CD4-positive, alpha-beta T cell treated with Interleukin-15 for 4 hours (primary cell): ENCODE results near the gene REXO1.

Experiments used
- DNase-seq: peaks from one replicate; pipeline ENCODE4 v3.0.0-alpha.2; 2020; ENCODE audit warnings: low spot score

REXO1 gene

DNA sequence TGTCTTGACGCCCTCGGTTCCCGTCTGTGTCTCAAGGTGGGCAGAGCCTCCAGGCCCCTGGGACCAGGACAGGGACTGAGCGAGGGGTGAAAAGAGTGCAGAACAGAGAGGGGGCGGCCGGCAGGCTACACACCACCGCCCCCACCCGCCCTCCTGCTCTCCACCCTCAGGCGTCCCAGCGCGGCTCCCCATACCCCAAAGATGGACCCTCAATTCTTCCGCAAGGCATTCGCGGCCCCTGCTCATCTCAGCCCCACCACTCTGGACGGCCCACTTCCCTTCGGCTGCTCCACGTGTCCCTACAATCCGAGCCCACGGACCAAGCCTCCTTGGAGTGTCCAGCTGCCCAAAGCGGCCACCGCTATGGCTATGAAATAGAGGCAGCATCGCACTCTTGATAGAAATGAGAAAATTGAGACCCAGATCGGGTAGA, 13.3 kb upstream of the REXO1 start:
- no peak for DNase-seq

DNA sequence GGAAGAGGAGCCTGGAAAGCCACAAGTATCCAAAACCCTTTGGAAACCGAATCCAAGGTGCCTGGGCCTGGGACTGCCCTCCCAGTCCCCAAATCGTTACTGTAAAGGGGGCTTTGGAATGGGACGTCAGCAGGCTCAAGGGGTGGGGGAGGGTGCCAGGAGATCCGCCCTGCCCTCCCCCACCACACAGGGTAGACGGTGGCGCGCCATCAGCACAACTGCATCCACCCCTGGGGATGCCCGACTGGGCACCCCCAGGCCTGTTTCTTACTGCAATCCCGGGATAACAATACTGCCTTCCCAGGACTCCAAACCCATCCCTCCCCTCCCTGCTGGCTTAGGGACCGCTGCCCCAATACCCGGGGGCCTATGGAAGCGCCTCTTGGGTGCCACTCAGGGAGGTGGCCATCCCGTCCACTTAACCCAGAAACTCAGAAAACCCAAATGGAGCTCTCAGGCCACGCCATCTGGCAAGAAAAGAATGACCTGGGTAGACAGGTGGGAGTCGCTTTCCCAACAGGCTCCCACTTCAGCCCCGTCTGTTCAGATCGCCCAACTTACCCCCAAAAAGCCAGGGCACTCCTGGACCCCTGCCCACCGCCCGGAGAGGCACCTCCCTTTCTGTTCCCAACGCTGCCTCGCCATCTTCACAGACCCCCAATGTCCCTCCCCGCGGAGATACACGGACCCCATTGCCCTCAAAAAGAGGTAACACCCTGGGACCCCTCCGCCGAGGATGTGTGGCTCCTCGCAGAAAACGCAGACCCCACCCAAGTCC, 12.7 kb upstream of the REXO1 start:
- no peak for DNase-seq

DNA sequence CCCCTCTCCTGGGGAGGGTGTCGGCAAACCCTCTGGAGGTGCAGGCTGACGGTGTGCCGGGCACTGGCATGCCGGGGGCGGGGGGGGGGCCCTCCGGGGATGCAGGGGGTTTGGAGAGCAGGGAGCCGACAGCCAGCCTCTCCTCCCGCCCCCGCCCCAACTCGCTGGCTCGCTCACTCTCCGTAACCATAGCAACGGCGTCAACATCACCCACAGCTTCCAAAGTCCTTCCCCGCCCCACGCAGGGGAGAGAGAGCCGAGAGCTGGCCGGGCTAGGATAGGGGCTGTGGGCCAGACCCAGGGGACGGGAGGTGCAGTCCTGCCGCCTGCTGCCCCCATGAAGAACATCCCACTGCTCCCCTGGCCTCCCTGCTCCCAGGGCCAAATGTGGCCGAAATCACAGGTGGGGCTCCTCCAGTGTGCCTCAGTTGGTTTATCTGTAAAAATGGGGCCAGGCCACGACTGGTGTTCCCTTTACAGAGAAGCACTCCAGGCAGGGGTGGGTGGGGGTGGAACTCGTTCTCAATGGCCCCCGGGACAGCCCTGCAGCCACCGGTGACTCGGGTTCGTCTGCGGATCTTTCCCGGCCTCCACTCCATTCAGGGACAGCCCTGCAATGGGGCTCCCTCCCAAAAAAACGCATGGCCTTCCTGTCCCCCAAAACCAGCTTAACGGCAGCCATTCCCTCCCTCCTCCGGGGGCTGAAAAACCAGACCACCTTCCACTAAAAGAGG, 11.9 kb upstream of the REXO1 start:
- peak; percentile 76 for DNase-seq

DNA sequence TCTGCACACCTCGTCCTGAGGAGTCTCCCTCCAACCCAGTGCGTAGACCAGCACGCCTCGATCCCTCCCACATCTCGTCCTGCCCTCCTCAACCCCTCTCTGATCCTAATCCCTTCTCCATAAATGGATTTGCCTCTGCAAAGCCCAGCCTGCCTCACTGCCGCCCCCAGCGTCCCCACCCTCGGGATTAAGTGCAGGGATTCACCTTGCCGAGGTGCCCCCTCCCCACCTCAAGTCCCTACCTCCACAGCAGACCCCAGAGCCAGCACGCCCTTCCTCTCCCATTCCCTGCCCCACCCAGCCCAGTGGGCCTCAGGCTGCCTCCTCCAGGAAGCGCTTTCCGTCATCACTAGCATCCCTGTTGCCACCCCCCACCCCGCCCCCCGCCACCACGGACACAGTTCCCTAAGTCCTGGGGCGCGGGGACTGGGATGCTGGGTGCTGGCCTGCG, 11.1 kb upstream of the REXO1 start:
- DNase-seq, result no peak

DNA sequence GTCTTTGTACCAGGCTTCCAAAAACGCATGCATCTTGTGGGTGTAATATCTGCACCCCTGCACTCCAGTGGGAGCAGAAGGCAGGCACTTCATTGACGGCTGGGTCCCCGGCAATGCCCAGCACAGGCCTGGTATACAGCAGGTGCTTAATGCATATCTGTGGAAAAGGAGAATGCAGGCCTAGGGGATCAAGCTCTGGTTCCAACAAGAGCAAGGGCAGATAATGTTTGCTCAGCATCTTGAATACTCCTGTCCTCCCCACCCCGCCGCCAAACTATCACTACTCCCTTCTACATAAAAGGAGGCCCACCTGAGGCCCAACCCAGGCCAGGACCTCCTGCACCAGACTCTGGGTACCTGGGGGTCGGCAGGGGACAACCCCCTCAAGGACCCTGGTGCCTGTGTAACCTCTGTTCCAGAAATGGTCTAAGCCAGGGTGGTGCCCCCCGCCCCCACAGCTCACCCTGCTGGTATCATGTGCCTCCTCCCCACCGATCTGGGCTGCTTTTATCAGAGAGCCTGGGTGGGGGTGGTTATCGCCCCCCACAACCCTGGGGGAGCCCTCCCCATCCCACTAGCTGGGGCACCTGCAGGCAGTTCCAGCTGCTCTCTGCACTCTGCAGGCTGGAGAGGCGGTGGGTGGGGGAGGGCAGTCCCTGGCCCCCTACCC, 10.3 kb upstream of the REXO1 start:
- DNase-seq, result no peak

DNA sequence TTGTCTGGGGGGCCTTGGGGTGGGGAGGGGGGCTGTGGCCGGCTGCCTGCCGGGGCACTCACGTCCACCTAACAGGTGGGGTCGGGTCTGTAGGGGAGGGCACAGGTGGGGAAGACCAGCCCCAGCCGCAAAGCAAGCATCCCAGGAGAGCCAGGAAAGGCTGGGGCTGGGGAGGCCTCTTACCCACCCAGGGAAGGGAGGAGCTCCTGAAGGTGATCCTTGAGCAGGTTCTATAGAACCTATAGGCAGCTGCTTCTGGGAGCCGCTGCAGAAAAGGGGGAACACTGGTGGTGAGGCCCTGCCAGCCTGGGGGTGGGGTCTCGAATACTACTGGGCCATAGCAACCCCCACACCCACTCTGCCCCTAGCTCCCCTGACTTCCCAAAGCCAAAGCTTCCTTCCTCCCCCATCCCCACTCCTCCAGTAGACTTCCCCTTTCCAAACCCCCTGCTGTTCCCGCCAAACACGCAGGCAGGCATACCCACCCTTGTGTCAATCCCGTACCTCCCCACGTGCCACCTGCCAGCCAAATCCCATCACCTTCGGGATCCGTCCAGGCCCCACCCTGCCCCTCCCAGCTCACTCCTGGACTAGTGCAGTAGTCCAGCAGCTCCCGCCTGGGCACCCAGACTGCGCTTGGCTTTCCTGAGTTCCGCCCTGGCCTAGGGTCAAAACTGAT, 9.5 kb upstream of the REXO1 start:
- DNase-seq, result no peak

DNA sequence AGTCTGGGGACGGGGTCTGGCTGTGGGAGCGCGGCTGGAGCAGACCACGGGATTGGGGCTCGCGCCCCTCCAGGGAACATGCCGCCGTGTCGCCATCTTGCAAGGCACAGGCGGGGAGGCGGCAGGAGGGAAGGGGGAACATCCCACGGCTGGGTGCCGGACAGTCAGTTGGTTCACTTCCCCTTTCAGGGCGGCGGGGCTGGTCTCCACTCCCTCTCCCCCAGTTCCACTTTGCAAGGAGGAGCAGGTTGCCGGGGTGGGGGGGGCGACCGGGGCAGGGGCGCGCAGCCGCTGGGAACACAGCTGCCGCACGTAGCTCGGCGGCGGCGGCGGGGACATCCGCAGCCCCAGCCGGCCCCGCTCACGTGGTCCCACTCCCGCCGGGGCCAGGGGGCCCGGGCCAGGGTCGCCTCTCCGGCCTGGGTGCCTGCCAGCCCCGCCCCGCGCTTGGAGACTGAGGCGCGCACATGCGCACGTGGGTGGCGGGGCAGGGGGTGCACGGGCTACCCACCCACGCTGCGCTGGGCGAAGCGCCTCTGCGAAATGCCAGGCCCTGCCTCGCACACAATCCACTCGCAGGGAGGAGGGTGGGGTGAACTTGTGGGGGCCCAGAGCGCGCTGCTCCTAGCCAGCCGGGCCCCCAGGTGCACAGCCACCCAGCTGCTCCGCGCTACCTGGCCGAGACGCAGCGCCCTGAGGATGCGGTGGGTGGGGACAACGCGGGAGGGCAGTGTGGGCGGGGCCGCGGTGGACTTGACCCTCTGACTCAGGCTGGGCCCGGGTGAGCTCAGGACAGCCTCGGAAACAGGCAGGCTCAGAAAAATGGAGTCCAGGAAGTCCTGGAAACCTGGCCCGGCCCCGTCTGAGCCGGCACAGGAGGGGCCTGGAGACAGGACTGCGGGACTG, 8.7 kb upstream of the REXO1 start:
- DNase-seq, result no peak

DNA sequence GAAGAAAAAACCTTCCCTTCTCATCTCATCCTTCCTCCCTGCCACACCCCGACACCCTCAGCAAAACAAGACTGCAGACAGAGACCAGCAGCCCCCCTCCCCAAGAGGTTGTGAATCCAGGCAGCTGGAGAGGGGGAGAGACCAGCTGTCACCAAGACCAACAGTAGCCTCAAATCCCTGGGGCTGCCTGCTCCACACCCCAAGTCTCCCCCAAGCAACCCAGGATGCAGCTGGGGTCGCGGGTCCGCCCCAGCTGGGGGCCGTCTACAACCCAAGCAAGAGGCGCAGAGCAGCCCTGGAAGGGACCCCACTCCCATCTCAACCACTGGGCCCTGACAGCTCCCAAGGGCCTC, 8.0 kb upstream of the REXO1 start:
- no peak for DNase-seq

DNA sequence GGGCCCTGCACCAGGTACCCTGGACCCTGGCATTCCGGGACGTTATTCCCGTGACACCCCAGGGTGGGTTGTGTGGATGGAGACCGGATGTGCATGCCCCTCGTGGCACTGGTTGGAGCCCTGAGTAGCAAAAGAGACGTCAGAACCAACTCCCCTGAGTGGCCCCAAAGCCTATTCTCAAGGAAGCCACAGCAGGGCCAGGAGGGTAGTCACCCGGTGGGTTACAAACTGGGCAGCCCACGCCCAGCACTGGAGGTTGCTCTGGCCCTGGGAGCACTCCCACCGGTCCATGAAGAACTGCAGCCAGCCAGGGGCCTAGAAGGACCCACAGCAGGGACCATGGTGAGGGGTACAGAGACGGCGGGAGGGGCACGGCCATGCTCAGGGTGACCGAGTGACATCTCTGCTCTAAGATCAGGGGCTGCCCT, 7.6 kb upstream of the REXO1 start:
- no peak for DNase-seq

DNA sequence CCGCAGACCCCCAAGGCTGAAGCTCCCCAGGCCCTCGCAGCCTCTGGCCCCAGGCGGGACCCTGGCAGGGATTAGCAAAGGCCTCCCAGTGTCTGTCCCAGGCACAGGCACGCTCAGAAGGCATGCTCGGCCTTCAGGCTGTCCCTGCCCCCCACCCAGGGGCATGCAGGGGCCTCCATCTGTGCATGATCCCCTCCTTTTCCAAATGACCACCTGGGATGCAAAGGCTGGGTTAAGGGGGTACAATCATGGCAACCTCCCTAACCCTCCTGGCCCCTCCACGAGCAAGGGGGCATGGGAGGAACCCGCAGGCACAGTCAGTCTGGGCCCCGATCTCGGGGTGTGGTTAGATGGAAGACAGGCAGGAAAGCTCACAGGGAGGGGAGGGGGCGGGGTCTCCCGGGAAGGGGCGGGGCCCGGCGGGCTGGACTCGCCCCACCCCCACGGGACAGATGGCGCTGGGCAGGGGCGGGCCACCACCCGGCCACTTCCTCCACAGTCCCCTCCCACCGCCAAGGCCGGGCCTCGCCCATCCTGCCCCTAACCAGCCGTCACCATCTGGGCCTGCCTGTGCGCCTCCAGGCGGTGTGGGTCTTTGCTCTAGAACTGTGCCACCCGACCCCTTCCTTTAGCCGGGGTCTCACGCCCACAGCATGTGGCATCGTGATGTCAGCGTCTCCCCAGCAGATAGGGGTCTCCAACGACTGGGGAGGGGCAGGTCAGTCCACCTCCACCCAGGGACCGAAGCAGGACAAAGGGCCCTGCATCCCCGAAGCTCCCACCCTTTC, 7.0 kb upstream of the REXO1 start:
- DNase-seq, result peak; percentile 89

DNA sequence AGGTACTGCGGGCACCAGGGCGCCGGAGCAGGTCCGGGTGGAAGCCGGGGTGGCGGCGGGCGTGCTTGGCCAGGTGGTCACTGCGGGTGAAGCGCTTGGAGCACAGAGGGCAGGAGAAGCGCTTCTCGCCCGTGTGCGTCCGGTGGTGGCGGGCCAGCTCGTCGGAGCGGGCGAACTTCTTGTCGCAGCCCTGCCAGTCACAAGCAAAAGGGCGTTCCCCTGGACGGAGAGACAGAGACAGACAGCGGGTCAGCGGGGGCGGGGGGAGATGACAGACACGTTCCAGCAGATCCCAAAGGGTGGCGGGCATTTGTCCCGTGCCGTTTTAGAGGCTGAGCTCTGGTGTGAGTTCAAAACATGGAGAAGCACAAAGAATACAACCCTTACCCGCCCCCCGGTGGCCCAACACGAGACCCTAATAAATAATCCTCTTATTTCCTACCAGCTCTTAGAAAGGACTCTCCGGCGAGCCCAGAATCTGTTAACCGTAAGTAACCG, 6.3 kb upstream of the REXO1 start:
- no peak for DNase-seq

DNA sequence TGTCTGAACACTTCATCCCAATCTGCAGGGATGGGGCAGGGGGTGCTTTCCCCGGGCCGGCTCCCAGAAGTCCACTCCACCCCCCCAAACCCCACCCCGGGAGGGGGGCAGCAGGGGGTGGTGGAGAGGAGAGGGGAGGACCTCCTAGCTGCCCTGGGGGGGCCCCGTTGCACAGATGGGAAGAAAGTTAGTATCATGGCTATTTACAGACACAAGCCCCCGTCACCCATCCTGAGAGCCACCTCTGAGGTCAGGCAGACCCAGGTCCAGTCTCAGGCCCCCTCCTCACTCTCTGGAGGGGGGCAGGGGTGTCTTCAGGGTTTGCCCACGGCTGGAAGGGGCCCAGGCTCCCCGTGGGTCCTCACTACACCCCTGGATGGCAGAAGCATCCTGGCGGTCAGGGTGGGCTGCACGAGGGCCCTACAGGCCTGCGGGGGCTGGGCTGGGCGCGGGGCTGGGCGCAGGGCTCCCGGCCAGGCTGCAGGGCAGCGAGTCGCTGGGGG, 5.8 kb upstream of the REXO1 start:
- no peak for DNase-seq

DNA sequence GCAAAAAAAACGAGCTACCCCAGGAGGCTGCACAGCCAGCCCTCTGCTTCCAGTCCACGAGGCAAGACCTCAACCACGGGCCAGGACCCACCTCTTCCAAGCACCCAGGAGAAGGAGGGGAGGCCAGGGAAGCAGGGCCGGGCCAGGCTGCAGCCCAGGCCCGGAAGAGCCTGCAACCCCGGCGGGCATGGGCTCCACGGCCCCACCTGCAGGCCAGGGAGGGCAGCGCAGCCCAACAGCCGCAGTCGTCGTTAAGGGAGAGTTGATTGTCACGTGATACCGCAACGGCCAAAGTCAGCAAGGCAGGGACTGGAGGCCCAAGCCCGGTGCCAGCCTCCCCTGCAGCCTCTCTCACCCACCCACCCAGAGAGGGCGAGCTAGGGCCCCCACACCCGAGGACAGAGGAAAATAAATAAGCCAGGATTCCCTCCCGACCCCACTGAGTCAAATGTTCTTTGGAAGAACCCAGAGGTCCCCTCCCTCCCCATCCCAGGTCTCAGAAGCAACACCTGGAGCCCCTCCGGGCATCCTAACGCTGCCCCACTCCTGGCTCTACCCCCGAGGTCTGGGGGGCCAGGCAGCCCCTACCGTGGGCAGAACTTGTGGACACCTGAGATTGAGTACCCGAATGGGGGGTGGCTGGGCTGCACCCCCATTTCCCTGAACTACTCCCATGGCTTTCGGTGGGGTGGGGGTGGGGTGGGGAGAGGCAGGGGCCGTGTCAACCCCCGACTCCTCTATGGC, 5.2 kb upstream of the REXO1 start:
- peak; percentile 79 for DNase-seq

DNA sequence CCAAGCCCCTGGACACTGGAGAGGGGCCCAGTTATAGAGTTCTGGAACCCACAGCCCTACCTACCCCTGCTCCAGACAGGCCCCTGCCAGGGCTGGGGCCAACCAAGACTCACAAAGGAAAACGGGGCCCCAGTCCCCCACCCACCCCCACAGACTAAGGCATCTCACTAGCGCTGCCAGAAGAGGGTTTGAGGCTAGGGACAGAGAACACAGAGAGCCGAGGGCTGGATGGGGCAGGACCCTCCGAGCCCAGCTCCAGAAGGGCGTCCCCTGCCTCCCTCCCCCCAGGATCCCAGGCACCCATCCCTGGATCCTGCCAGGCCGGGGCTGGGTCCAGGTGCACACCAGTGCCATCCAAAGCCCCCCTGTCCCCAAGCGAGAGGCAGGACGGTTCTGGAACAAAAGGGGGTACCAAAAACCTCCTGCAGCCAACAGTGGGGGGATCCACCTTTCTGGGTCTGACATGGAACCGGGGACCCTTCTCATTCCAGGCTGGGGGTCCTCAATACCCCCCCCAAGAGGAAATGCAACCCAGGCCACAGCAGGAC, 4.4 kb upstream of the REXO1 start:
- no peak for DNase-seq

DNA sequence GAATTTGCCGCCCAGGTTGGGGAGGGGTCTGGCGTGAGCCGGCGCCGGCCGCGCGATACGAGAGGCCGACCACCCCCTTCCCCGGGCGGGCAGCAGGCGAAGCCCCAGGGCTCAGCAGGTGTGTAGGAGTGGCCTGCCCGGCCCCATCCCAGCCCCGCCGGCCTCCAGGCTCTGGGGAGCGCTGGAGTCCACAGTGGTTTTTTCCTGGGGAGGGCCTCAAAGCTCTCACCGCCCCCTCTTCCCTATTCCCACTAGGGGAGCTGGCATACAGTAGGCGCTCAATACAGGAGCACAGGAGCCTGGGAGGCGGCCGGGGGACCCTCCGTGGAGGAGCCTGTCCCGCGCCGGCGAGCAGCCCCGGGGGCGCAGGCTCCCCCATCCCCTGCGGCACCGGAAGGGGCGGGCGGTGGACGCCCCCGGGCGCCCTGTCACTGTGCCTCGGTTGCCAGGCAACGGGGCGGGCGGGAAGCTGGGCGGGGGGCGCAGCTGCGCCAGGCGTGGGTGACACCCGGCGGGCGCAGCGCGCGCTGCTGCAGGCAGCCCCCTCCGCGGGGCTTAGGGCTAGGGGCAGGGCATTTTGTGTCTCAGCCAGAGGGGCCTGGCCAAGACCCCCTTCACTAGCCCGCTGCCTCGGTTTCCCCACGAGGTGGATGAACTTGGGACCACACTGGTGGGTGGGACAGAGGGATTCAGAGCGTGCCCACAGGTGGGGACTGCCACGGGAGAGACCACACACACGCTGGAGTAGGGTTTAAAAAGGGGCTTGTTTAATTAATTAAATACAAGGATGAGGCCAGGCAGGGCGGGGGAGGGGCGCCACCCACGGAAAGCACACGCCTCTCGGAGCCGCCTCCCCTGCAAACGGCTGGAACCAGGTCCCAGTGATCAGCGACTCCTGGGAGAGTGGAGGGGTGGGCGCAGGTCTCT, 3.6 kb upstream of the REXO1 start:
- DNase-seq, result peak; percentile 58

DNA sequence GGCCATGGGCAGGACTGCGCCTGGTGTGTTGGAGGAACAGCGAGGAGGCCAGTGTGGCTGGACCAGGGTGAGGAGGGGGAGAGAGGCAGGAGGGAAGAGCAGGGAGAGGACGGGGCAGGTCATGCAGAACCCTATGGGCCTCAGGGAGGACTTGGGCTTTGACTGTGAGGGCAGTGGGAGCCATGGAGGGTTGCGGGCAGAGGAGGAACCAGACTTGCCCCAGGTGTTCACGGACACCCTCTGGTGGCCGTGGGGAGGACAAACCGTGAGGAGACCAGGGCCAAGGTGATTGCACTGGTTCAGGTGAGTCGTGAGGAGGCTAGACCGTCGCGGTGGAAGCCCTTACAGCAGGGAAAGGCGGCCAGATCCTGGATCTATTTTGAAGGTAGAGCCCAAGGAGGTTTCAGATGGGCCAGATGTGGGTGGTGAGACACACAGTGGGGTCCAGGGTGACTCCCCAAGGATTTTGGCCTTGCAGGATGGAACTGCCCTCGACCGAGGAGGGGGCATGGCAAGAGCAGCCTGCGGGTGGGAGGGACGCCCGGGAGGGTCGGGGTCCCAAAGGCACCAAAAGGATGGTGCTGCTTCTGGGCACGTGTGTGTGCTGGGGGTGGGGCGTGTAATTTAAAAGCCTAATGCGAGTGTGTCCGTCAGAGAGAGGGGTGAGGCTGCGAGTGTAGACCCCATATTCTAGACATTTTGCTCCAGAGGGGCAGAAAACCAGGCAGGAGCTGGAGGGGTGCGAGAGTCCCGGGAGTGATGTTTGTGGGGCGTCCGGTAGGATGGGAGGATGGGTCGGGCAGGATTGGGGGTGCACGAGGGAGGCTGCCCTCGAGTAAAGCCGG, 2.7 kb upstream of the REXO1 start:
- no peak for DNase-seq

DNA sequence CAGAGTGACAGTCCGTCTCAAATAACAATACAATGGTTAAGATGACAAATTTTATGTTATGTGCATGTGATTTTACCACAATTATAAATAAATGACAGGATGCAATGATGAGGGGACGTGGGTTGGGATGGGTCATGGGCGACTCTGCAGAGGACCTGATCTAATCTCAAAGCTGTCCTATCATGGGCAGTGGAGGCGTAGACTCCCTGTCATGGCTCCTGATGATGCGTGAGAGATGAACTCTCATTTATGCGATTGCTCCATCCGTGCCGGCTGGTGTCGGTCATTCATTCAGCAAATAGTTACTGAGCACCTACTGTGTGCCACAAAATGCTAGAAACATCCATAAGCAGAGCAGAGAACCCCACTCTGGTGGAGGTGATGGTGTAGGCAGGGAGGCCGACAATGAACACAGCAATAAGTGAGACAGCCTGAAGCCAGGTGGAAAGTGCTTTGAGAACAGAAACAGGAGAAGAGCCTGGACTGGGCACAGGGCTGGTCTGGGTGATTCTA, 1.7 kb upstream of the REXO1 start:
- no peak for DNase-seq
